DMS114 treated with DMSO at 0.1 percent for 48 hours (cell line): ENCODE measurements around the gene TRIM71.

Experiments
- DNase-seq: peaks from one replicate; lab custom pipeline; 2025; ENCODE audit not compliant: unreplicated experiment; lab: John Stamatoyannopoulos, UW

TRIM71 gene

DNA sequence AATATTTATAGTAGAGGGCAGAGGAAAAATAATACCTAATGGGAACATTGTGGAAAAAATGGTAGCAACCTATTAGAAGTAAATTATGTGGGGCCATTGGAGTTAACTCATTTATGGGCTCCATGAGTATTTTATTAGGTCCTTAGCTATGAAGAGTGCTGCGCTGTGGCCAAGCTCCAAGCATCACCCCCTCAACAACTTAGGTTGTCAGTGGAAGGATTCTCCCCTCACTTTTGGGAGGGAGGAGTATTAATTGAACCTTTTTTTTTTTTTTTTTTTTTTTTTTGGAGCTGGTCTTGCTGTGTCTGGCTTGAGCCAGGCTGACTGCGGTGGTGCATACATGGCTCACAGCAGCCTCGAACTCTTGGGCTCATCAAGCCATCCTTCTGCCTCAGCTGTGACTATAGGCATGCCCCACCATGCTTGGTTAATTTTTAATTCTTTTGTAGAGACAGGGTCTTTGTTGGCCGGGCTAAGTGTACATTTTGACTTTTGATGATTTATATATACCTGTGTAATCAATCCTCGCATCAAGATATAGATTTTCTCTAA is 45.2 kb downstream of the TRIM71 start:
- DNase-seq = no peak

DNA sequence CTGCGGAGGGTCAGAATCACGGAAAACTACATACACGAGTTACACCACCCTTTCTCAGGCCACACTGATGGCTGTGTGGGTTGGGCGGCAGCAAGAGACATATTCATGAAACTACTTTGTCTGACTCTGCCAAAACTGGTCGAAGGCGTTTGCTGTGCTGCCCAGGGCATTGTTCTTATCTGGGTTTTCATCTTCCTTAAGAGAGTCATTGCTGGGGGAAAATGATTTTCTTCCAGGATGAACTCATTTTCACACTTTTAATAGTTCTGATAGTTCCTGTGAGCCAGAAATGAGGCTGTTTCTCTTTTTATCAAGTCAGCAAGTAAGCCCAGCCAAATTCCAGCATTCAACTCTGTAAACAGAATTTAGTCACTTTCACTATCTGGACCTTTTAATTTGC is 47.6 kb downstream of the TRIM71 start:
- DNase-seq = no peak

DNA sequence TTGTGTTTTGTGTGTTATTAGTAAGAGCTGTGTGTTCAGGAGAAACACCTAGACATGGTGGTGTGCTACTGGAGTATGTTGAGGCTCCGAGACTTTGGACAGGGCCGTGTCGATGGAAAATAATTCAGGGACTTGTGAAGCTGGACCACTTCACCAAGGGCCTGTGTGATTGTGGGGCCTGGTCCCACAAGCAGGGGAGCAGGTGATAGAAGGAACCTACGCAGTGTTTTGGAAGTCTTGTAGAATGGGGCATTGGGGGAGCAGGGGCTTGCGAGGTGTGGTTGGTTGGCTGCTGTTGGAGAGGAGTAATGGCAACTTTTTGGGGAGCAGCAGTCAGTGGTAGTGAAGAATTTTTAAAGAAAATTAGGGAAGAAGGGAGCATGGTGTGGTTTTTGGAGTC is 48.7 kb downstream of the TRIM71 start:
- DNase-seq = no peak

DNA sequence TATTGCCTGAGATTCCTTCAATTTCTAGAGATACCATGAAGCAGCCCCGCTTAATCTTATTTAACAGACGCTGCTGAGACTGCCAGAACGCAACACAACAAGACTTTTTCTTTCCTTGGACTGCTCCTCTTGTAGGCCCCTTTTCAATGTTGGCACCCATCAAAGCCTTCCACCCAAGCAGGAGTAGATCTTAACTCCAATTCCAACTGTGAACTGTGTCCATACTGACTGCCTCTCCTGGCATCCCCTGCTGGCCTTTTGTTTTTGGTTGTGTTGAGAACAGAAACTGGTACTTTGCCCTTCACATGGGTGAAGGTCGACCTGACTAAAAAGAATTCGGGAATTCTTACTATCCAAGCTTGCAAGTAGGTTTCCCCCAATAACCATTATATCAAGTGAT is 50.2 kb downstream of the TRIM71 start:
- no peak for DNase-seq

DNA sequence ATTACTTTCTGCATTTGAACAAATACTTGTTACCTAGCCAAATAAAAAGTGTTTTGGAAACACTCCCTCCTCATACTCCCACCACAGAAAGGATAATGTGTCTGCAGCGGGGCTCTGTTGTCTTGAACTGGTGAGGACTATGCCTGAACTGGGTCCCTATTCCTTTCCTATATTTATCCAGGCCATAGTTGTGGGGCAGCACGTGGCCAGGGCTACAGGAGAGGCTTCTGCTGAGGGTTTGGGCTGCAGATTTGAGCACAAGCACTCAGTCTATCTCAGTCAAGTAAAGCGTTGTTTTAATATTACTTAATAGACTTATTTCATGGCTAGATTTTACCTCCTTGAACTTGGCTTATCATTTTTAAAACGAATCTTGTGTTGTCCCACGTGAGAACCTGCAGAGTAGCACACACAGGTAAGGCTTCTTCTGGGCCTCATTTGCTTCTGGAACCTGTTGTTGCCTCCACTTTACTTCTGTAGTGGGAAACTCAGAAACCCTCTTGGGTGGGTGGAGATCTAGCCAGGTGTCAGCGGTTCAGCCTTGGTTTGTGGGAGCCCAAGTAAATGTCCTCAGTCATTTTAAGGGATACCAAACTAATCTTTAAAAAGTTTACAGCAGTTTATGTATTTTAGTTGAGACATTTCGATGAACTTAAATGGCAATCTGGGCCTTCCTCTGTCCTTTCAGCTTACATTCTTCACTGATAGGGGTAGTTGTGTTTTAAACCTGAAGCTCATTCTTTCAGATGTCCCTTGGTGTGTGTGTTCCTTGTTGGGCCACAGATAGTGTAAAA is 51.1 kb downstream of the TRIM71 start:
- no peak for DNase-seq

DNA sequence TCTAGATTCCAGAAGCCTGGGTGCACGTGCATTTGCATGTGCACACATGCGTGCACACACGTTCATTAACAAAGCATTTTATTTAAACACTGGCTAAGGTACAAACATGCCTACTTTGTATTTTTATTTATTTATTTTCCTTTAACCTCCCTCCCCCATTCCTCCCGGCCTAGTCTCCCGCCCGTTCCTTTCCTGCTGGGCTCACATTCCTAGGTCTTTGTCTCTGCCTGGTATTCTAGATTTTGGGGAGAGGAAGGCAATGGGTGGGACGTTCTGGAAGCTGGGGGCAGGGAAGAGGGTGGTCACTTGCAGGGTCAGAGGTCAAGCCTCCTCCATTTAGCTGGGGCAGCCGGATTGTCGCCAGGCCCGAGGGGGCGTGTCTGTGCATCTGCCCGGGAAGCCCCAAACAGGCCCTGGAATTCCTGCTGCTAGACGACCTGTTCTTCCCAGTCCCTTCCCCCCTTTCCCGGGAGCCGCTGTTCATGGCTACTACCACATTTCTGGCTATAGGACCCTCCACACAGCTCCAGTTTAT is 51.8 kb downstream of the TRIM71 start:
- no peak for DNase-seq

DNA sequence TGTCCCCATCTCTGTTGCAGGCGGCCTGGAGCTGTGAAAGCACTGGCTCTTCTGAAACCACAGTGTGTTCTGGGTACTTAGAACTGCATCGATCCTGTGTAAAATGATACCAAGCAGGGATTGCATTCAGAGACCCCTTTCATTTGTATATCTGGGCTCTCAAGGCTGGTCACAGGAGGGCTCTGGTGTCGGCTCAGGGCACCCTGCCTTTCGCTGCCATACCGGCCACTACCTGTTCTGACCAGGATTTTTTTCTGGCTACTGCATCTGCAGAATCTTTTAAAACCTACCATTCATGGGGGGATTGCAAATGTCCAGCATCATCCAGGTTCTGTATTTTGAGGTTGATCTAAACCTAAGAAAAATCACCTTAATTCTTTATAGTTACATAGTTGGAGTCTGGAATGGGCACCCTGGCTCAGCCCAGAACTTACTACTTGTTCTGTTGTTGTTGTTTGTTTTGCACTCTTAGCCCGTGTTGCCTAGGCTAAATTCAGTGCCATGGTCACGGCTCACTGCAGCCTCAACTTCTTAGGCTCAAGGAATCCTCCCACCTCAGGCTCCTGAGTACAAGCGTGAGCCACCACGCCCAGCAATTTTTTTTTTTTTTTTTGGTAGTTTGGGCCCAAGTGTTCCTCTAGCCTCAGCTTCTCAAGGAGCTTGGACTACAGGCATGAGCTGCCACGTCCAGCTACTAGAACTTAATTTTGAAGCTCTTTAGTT is 52.7 kb downstream of the TRIM71 start:
- DNase-seq = no peak

DNA sequence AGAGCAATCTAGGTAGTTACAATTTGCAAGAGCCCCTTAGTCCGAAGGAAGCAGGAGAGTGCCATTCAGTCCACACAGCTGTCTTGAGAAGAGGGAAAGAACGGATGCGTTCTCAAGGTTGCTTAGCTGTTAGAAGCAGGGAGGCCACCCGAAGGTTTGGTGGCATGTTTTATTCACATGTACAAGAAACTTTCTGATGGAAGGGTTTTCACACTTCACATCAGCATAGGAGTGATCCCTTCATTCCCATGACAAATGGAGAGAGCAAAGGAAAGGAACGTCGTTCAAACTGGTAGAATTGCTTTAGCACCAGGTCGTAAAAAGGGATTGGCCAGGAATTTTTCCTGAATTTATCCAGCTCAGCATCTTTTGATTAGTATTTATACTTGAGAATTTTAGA is 53.5 kb downstream of the TRIM71 start:
- no peak for DNase-seq

DNA sequence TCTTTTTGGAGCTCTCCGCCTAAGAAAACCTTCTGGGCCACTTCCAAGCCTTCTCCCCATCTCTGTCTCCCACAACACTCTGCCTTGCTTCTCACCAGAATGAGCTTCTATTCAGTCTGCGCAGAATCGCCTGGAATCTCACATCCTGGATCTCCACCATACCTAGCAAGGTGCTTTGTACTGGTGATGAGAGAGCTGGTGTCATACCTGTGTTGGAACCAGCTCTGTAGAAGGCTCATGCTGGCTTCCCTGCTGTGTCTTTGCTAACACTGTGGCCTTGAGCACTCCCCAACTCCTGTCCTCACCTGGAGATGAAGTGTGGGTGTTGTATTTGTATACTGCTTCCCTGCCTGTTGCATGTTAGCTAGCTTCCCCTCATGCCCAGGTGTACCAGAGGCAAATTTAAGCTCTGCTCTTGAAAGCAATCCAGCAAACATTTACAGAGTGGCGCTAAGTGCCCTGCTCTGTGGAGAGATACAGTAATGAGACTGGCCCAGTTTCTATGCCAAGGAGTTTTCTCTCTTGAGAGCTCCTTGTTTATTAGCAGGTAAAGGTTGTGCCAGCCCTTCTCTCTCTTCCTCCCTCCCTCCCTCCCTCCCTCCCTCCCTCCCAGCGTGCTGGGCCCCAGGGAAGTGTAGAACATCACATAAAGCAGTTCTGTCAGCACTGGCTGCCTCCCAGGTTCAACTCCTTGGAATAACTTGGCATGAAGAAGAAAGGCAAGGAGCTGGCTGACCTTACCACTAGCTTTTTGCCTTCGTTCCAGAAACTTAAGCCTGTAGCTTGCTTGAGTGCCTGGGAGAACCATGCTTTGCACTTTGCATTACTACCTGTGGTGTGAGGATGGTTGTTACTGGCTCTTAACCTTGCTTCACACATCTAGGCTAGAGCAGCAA is 54.9 kb downstream of the TRIM71 start:
- DNase-seq = no peak

DNA sequence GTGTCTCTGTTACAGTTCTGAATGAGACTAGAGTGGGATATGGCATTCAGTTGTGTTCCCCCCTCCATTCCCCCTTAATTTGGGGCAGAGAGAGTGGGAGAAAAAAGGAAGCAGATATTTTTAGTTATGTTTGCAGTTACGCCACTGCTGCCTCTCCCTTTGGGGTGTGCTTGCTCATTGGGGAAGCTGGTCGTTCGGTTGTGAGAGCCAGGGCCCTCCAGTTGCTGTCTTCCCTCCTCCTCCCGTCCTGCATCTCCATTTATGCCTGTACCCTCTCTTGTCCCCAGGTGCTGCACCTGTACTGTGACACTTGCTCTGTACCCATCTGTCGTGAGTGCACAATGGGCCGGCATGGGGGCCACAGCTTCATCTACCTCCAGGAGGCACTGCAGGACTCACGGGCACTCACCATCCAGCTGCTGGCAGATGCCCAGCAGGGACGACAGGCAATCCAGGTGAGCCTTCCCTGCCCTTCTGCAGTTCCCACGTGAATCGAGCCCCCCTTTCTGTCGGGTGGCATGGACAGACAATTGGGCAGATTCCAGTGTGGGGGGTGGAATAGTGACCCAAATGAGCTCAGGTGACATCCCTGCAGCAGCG is 55.8 kb downstream of the TRIM71 start:
- DNase-seq = no peak

DNA sequence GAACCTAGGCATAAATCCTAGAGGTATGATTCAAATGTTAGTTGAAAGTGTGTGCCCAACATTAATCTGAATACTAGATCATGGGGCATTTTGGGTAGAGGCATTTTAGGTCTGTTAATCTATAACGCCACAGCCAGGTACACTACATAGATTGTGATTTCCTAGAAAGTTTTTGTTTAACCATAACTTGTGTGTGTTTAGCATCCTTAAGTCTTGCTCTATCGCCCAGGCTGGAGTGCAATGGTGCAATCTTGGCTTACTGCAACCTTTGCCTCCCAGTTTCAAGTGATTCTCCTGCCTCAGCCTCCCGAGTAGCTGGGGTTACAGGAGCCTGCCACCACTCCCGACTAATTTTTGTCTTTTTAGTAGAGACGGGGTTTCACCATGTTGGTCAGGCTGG is 59.1 kb downstream of the TRIM71 start:
- DNase-seq = no peak

DNA sequence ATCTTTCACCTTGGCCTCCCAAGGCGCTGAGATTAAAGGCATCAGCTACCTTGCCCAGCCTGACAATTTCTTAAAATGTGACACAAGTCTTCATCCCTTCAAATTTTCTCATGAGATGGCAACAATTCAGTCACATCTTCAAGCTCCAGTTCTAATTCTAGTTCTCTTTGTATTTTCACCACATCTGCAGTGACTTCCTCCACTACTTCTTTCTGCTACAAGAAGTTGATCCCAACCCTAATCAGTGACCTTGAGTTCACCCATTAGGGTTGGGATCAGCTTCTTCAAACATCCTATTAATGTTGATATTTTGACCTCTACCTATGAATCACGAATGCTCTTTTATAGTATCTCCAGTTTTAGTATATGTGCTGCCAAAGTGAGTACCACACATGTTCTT is 59.8 kb downstream of the TRIM71 start:
- DNase-seq = no peak

DNA sequence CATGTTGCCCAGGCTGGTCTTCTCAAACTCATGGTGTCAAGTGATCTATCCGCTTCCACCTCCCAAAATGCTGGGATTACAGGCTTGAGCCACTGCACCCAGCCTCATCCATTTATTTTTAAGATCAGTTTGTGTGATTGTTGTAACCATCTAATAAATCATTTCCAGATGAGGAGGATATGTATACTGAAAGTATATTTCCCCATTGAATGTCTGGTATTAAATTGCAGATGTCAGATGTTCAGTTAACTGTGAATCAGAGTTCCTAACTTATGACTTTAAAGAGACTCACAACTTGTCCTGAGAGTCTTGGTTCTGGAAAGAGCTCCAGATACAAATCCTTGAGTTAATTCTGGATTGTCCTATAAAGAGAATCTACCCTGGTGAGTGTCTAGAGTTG is 62.4 kb downstream of the TRIM71 start:
- no peak for DNase-seq

DNA sequence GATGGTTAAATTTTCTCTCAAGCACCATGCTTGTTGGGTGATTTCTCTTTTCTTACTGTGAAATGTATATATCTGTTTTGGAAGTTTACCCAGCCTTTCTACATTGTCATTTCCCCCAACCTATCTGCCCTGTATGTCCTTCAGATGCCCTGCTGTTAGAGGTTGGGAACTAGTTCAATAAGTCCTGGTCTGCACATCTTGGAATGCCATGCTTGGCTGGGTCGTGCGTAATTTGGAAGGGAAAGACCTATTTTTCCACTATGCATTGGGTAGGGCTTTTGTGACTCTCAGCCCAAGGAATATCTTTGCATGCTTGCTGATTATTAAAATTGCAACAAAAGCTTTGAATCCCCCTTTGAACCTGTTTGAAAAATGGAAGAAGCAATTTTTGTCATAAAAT is 63.8 kb downstream of the TRIM71 start:
- no peak for DNase-seq

DNA sequence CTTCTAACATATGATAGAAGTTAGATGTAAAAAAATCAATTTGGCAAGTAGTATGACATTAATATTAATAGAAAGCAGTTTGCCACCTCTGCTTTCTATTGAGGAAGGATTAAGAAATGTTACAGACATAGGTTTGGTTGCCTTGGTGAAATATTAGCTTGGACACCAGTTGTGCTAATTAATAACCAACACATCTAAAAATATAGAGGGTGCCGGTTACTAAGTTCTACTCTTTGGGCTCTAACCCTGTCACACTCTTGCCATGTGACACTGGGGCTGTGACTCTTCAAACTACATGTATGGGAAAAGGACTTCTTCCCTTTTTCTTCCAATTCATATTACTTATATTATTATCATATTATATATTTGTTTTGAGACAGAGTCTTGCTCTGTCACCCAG is 64.4 kb downstream of the TRIM71 start:
- no peak for DNase-seq

DNA sequence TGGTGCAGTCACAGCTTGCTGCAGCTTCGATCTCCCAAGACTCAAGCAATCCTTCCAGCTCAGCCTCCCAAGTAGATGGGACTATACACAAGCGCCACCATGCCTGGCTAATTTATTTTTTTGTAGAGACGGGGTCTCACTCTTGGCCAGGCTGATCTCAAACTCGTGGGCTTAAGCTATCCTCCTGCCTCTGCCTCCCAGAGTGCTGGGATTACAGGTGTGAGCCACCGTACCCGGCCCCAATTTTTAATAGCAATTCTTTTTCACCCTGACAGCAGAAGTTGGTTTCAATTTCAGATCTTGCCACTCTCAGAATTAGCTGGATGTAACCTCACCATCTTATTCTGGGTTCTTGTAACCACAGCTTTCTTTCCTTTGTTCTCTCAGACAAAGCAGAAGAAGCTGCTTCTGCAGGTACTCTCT is 64.8 kb downstream of the TRIM71 start:
- no peak for DNase-seq

DNA sequence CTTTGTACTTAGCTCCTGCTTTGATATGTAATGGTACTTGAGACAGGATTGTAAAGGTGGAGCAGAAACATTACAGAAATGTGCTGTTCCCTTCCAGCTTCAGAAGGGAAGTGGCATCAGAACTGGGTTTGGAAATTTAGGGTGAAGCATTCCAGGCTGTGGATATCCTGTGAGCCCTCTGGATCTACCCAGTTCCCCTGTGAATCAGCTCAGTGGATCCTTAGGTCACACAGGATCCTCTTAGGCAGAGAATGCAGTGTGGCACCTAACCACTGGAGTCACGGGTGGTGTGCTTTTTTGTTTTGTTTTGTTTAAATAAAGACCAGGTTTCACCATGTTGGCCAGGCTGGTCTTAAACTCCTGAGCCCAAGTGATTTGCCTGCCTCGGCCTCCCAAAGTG is 66.0 kb downstream of the TRIM71 start:
- DNase-seq = no peak

DNA sequence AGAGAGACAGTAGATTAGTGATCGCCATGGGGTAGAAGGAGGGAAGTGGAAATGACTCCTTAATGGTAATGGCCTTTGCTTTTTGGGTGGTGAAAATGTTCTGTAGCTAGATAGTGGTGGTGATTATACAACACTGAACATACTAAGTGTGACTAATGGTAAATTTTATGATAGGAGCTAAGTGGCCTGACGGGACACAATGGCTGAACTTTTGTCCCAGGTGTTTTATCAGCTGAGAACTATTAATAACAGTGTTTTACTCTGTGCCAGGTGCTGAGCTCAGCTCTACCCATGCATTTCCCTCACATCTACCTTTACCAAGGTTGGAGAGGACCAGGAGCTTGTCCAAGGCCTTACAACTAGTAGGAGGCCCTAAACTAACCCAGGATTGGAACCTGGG is 66.8 kb downstream of the TRIM71 start:
- DNase-seq = no peak

DNA sequence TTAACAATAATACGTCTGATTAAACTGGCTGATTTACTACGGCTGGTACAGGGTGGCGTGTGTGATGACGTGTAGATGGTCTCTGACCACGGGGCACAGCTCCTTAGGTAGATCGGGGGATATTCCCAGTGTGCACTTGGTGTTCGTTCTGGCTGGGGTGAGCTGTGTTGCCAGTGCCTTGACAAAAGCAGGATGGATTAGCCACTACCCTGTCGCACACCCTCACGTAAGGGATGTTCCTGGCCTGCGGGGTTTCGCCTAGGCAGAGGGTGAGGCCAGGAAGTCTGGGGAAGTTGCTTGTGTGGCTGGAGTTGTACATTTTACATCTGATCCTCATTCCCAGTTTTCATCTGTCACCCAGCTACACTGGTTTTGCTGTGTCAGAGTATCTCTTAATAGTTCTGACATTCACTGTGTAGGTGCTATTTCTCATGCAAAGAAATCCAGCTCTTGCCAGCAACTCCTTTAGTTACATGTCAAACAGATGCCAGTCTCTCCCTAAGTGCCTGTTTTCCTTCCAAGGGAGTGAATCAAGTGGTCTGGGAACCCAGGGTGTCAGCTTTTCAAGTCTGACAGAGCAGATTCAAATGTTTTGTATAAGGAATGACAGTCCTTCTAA is 67.6 kb downstream of the TRIM71 start:
- DNase-seq = no peak

DNA sequence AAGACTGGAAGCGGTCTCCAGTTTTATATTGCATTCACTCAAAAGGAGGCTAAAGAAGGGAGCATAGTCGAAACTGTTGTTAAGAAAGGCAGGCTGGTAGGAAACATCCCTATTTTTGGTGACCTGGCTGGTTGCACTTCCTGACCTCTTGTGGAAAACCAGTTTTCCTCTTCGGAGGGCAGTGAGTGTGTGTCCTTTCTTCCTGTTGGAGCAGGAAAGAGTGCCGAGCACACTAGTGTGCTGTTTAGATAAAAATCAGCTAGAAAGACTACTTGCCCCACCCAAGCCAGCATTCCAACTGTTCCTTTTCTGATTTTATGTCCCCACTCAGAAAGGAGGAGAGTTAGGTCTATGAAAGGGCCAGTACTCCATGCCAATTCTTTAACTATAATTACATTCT is 68.5 kb downstream of the TRIM71 start:
- DNase-seq = no peak
